ENCODE measurements around the gene CCDC60. TPM values are rescaled to one million over a fixed set of nuclear protein-coding genes. Genes with fewer than 3 reads are reported as not detected.
A peak's percentile ranks its signal among the peaks of the same experiment; 100 is the strongest.
"Not testable (repeated sequence)": the region's sequence is repeated elsewhere in the genome, so short reads cannot be mapped to it uniquely, and the experiment has no call there.

Gene CCDC60
- total RNA-seq, 1 donor from 2014 or later, result not detected

DNA sequence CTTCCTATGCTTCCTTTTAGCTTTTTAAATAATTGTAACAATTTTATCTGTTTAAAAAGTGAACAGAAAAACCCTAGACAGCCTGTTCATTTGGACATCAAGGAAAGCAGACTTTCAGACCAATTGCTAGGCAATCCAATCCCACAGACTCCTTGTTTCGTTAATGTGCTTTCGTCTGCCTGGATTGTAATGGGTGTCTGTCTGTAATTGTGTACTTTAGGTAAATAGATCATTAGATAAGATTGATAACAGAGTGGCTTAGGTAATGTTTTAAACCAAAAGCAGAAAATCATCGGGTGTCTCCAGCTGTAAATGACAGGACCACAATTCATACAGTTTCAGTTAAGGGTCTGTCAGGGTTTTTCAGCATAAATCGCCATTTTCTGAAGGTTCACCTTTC, 19.6 kb downstream of the CCDC60 start:
- intact Hi-C loops (cut with micrococcal nuclease), result no loop called here
- Mint-ChIP-seq H3K9me3 (peaks cover 31% of the 10 kb centered on the region), H3K4me3 (ENCODE audit: low read depth) (no peak overlapping the region), H3K27me3 (ENCODE audit: low read depth) (no peaks in the 10 kb centered on the region), H3K36me3 (ENCODE audit: low read depth) (no peaks in the 10 kb centered on the region), H3K4me1 (ENCODE audit: low read depth) (no peaks in the 10 kb centered on the region), H3K27ac (no peak overlapping the region)
- DNase-seq (ENCODE audit: low spot score), result no peak

DNA sequence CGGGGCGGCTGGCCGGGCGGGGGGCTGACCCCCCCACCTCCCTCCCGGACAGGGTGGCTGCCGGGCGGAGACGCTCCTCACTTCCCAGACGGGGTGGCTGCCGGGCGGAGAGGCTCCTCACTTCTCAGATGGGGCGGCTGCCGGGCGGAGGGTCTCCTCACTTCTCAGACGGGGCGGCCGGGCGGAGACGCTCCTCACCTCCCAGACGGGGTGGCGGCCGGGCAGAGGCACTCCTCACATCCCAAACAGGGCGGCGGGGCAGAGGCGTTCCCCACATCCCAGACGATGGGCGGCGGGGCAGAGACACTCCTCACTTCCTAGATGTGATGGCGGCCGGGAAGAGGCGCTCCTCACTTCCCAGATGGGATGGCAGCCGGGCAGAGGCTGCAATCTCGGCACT, 25.8 kb downstream of the CCDC60 start:
- H3K36me3 Mint-ChIP-seq (ENCODE audit: low read depth); H3K9me3 Mint-ChIP-seq; H3K27ac Mint-ChIP-seq; DNase-seq (ENCODE audit: low spot score); intact Hi-C loops (cut with micrococcal nuclease); H3K27me3 Mint-ChIP-seq (ENCODE audit: low read depth); H3K4me1 Mint-ChIP-seq (ENCODE audit: low read depth); H3K4me3 Mint-ChIP-seq (ENCODE audit: low read depth): not testable (repeated sequence)

DNA sequence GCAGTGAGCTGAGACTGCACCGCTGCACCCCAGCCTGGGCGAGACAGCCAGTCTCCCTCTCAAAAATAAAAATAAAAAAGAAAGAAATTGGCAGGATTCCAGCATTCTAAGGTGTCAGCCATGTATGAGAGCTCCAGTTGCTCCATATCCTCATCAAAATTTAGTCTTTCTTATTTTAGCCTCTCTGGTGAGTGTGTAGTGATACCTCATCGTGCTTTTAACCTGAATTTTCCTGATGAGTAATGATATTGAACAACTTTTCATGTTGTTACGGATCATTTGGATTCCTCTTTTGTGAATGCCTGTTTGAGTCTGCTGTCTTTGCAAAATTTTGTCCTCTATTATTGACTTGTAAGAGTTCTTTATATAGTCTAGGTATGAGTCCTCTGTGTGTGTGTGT, 28.5 kb downstream of the CCDC60 start:
- no peaks in the 10 kb centered on the region for H3K27me3 Mint-ChIP-seq (ENCODE audit: low read depth)
- intact Hi-C loops (cut with micrococcal nuclease), result no loop called here
- H3K36me3 Mint-ChIP-seq (ENCODE audit: low read depth), result no peaks in the 10 kb centered on the region
- DNase-seq (ENCODE audit: low spot score), result no peak
- H3K4me3 Mint-ChIP-seq (ENCODE audit: low read depth), result no peak overlapping the region
- H3K27ac Mint-ChIP-seq, result no peak overlapping the region
- H3K9me3 Mint-ChIP-seq, result peaks cover 8% of the 10 kb centered on the region
- H3K4me1 Mint-ChIP-seq (ENCODE audit: low read depth), result no peaks in the 10 kb centered on the region

- DNase-seq (ENCODE audit: low spot score), result no peak
- peaks cover 6% of the 10 kb centered on the region for H3K9me3 Mint-ChIP-seq
- no peaks in the 10 kb centered on the region for H3K36me3 Mint-ChIP-seq (ENCODE audit: low read depth)
- intact Hi-C loops (cut with micrococcal nuclease), result no loop called here
- H3K4me1 Mint-ChIP-seq (ENCODE audit: low read depth), result no peaks in the 10 kb centered on the region
- H3K27ac Mint-ChIP-seq, result no peak overlapping the region
- H3K4me3 Mint-ChIP-seq (ENCODE audit: low read depth), result no peak overlapping the region
- H3K27me3 Mint-ChIP-seq (ENCODE audit: low read depth), result no peaks in the 10 kb centered on the region
These were observed 29.0 kb downstream of the CCDC60 start for GRCh38 chr12:119363490-119363889.

- Mint-ChIP-seq H3K36me3 (ENCODE audit: low read depth) (no peaks in the 10 kb centered on the region), H3K4me1 (ENCODE audit: low read depth) (no peaks in the 10 kb centered on the region), H3K4me3 (ENCODE audit: low read depth) (no peak overlapping the region), H3K9me3 (no peaks in the 10 kb centered on the region), H3K27ac (no peak overlapping the region), H3K27me3 (ENCODE audit: low read depth) (no peaks in the 10 kb centered on the region)
- no peak for DNase-seq (ENCODE audit: low spot score)
- intact Hi-C loops (cut with micrococcal nuclease), result no loop called here
These were observed 30.9 kb downstream of the CCDC60 start for GRCh38 chr12:119365451-119365850.

- intact Hi-C loops (cut with micrococcal nuclease), result no loop called here
- H3K9me3 Mint-ChIP-seq, result no peaks in the 10 kb centered on the region
- H3K27ac Mint-ChIP-seq, result no peak overlapping the region
- no peaks in the 10 kb centered on the region for H3K27me3 Mint-ChIP-seq (ENCODE audit: low read depth)
- H3K36me3 Mint-ChIP-seq (ENCODE audit: low read depth), result no peaks in the 10 kb centered on the region
- no peak overlapping the region for H3K4me3 Mint-ChIP-seq (ENCODE audit: low read depth)
- no peak for DNase-seq (ENCODE audit: low spot score)
- H3K4me1 Mint-ChIP-seq (ENCODE audit: low read depth), result no peaks in the 10 kb centered on the region
These were observed 31.5 kb downstream of the CCDC60 start for GRCh38 chr12:119366007-119366406.

DNA sequence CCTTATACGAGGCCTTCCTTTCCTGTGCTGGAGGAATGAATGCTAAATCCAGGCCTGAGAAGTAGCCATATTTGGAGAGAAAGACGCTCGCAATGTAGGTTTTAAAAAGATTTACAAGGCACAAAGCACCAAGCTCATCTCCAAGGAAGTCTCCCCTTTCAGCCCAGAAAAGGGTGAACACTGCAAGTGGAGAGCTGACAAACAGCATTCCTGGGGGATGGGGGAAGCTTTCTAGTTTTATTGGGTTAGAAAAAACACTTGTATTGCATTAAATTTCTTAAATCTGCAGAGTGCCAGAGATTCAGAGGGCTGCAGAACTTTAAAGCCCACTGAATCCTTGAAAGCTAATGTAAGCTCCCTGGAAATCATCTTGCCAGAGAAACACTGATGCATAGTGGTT, 34.6 kb downstream of the CCDC60 start:
- Mint-ChIP-seq H3K27ac (no peak overlapping the region), H3K36me3 (ENCODE audit: low read depth) (no peaks in the 10 kb centered on the region), H3K4me3 (ENCODE audit: low read depth) (no peak overlapping the region), H3K9me3 (no peaks in the 10 kb centered on the region), H3K4me1 (ENCODE audit: low read depth) (no peaks in the 10 kb centered on the region), H3K27me3 (ENCODE audit: low read depth) (no peaks in the 10 kb centered on the region)
- intact Hi-C loops (cut with micrococcal nuclease), result no loop called here
- DNase-seq (ENCODE audit: low spot score), result no peak

DNA sequence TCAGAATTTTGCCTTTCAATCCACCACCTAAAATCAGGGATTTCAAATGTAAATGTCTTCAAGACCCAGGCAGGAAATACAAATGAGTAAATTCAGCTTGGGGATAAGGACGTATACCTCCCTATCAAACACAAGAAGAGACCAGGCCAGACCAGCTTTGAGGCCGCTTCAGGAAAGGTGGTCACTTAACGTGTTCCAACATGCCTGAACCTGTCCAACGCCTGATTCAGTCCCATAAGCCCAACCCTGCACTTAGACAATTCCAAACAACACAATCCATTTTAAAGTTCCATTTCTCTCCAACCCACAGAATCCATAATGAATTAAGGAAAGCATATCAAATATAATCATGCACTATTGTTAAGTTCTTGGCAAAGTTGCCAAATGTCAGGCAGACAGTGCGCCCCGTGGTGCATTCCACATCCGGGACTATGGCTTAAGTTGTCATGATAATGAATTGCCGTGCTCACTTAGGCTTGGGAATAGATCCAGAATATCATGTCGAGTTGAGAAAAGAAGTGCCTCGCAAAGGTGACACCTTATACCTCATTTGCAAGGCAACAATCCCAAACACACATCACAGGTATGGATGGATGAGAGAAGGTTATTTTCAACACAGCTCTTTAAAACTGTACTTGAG, 35.5 kb downstream of the CCDC60 start:
- no peak overlapping the region for H3K4me3 Mint-ChIP-seq (ENCODE audit: low read depth)
- no peaks in the 10 kb centered on the region for H3K36me3 Mint-ChIP-seq (ENCODE audit: low read depth)
- intact Hi-C loops (cut with micrococcal nuclease), result no loop called here
- H3K27ac Mint-ChIP-seq, result no peak overlapping the region
- H3K9me3 Mint-ChIP-seq, result no peaks in the 10 kb centered on the region
- no peak for DNase-seq (ENCODE audit: low spot score)
- peaks cover 4% of the 10 kb centered on the region for H3K4me1 Mint-ChIP-seq (ENCODE audit: low read depth)
- H3K27me3 Mint-ChIP-seq (ENCODE audit: low read depth), result no peaks in the 10 kb centered on the region

DNA sequence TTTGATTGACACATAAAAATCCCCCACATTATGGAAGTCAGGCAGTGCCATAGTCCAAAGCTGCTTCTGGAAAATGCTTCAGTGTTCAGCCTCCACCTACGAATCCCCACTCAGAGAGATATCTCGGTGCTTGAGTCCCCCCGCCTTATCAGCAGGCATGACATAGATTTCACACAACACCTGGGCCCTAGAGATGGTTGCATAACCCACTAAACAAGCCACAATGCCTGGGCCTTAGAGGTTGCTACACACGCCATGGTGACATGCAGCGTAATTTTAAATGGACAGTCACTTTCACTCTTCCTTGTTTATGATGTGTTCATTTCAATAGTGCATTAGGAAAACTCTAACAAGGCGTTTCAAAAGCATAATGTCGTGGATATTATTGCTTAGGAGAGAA, 38.0 kb downstream of the CCDC60 start:
- H3K36me3 Mint-ChIP-seq (ENCODE audit: low read depth), result no peaks in the 10 kb centered on the region
- peaks cover 15% of the 10 kb centered on the region for H3K4me1 Mint-ChIP-seq (ENCODE audit: low read depth)
- no peak for DNase-seq (ENCODE audit: low spot score)
- intact Hi-C loops (cut with micrococcal nuclease), result no loop called here
- H3K27ac Mint-ChIP-seq, result no peak overlapping the region
- H3K27me3 Mint-ChIP-seq (ENCODE audit: low read depth), result no peaks in the 10 kb centered on the region
- H3K4me3 Mint-ChIP-seq (ENCODE audit: low read depth), result no peak overlapping the region
- H3K9me3 Mint-ChIP-seq, result no peaks in the 10 kb centered on the region

- no peaks in the 10 kb centered on the region for H3K27me3 Mint-ChIP-seq (ENCODE audit: low read depth)
- intact Hi-C loops (cut with micrococcal nuclease), result no loop called here
- no peak overlapping the region for H3K27ac Mint-ChIP-seq
- H3K4me3 Mint-ChIP-seq (ENCODE audit: low read depth), result no peak overlapping the region
- H3K4me1 Mint-ChIP-seq (ENCODE audit: low read depth), result peaks cover 15% of the 10 kb centered on the region
- no peaks in the 10 kb centered on the region for H3K9me3 Mint-ChIP-seq
- no peak for DNase-seq (ENCODE audit: low spot score)
- no peaks in the 10 kb centered on the region for H3K36me3 Mint-ChIP-seq (ENCODE audit: low read depth)
These were observed 38.5 kb downstream of the CCDC60 start for GRCh38 chr12:119373001-119373400.

- H3K27ac Mint-ChIP-seq, result no peak overlapping the region
- no peaks in the 10 kb centered on the region for H3K9me3 Mint-ChIP-seq
- no peak overlapping the region for H3K4me3 Mint-ChIP-seq (ENCODE audit: low read depth)
- no peaks in the 10 kb centered on the region for H3K27me3 Mint-ChIP-seq (ENCODE audit: low read depth)
- H3K36me3 Mint-ChIP-seq (ENCODE audit: low read depth), result no peaks in the 10 kb centered on the region
- intact Hi-C loops (cut with micrococcal nuclease), result no loop called here
- H3K4me1 Mint-ChIP-seq (ENCODE audit: low read depth), result peaks cover 15% of the 10 kb centered on the region
- DNase-seq (ENCODE audit: low spot score), result no peak
These were observed 39.1 kb downstream of the CCDC60 start for GRCh38 chr12:119373666-119374065.

GRCh38 chr12:119374635-119375034, 40.1 kb downstream of the CCDC60 start:
- H3K27ac Mint-ChIP-seq, result no peak overlapping the region
- H3K36me3 Mint-ChIP-seq (ENCODE audit: low read depth), result no peaks in the 10 kb centered on the region
- intact Hi-C loops (cut with micrococcal nuclease), result no loop called here
- H3K9me3 Mint-ChIP-seq, result no peaks in the 10 kb centered on the region
- H3K27me3 Mint-ChIP-seq (ENCODE audit: low read depth), result no peaks in the 10 kb centered on the region
- peaks cover 15% of the 10 kb centered on the region for H3K4me1 Mint-ChIP-seq (ENCODE audit: low read depth)
- H3K4me3 Mint-ChIP-seq (ENCODE audit: low read depth), result no peak overlapping the region
- DNase-seq (ENCODE audit: low spot score), result no peak

DNA sequence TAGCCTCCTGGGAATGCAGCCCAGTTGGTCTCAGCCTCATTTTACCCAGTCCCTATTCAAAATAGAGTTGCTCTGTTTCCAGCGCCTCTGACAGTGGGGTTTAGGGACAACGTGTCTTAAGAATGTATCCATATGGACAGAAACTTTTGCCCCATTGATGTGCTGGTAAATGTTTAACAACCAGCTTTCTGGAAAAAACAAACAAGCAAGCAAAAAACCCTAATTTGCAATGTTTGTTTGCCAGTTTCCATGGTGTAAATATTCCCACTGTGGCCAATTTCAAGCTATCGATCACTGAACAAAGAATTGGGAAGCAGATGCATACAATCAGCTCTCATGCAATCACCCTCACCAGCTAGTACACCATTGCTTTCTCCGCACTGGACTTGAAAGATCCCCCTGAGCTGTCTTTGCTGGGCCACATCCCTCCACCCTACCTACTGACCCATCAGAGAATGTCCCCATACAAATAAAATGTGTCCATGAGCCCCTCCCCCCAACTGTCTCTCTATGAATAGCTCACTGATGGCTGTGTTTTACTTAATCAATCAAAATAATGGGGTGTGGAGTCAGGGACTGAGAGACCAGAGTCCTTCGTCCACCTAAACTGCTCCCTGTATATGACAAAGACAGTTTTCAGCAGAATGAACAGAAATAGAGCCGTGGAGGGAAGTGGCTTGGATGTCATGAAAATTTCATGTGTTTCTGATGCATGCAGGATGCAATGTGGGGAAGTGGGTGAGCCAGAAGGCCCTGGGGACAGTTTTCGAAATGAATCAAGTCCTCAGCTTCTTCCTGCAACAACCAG, 40.8 kb downstream of the CCDC60 start:
- Mint-ChIP-seq H3K4me3 (ENCODE audit: low read depth) (no peak overlapping the region), H3K27me3 (ENCODE audit: low read depth) (no peaks in the 10 kb centered on the region), H3K27ac (no peak overlapping the region), H3K36me3 (ENCODE audit: low read depth) (no peaks in the 10 kb centered on the region), H3K9me3 (no peaks in the 10 kb centered on the region), H3K4me1 (ENCODE audit: low read depth) (peaks cover 15% of the 10 kb centered on the region)
- intact Hi-C loops (cut with micrococcal nuclease), result no loop called here
- DNase-seq (ENCODE audit: low spot score), result peak; percentile 10
